HG02610 (cell line): ENCODE measurements around the gene CRMP1.

Source experiments
- ATAC-seq: cut with Tn5 transposase; IDR thresholded peaks from one replicate; pipeline ENCODE4 v1.9.1; 2021; ENCODE audit warnings: mild to moderate bottlenecking, moderate library complexity; ENCODE audit not compliant: unreplicated experiment

Gene CRMP1

GRCh38 chr4:5801696-5802095, 91.2 kb downstream of the CRMP1 start:
- no peak for ATAC-seq

- ATAC-seq = no peak
These were observed 92.4 kb downstream of the CRMP1 start for GRCh38 chr4:5800496-5800895.

- ATAC-seq = no peak
These were observed 93.5 kb downstream of the CRMP1 start for GRCh38 chr4:5799406-5799805.

- ATAC-seq = no peak
These were observed 93.9 kb downstream of the CRMP1 start for GRCh38 chr4:5798946-5799345.

GRCh38 chr4:5798462-5798861, 94.4 kb downstream of the CRMP1 start:
- no peak for ATAC-seq

- no peak for ATAC-seq
These were observed 95.0 kb downstream of the CRMP1 start for GRCh38 chr4:5797866-5798265.

GRCh38 chr4:5796976-5797375, 95.9 kb downstream of the CRMP1 start:
- ATAC-seq = no peak

- ATAC-seq = no peak
These were observed 97.3 kb downstream of the CRMP1 start for GRCh38 chr4:5795580-5795979.

GRCh38 chr4:5793514-5793913, 99.4 kb downstream of the CRMP1 start:
- no peak for ATAC-seq

- ATAC-seq = no peak
These were observed 101.2 kb downstream of the CRMP1 start for GRCh38 chr4:5791654-5792053.

GRCh38 chr4:5790546-5790857, 102.4 kb downstream of the CRMP1 start:
- ATAC-seq = no peak

GRCh38 chr4:5789141-5789540, 103.7 kb downstream of the CRMP1 start:
- no peak for ATAC-seq

- no peak for ATAC-seq
These were observed 104.7 kb downstream of the CRMP1 start for GRCh38 chr4:5788144-5788543.

GRCh38 chr4:5787311-5787710, 105.6 kb downstream of the CRMP1 start:
- no peak for ATAC-seq

- no peak for ATAC-seq
These were observed 106.8 kb downstream of the CRMP1 start for GRCh38 chr4:5785806-5786680.

GRCh38 chr4:5784960-5785611, 107.8 kb downstream of the CRMP1 start:
- ATAC-seq = no peak

- ATAC-seq = no peak
These were observed 108.9 kb downstream of the CRMP1 start for GRCh38 chr4:5784021-5784420.

GRCh38 chr4:5783486-5783885, 109.4 kb downstream of the CRMP1 start:
- ATAC-seq = no peak

GRCh38 chr4:5782829-5783476, 109.9 kb downstream of the CRMP1 start:
- no peak for ATAC-seq

GRCh38 chr4:5781691-5782090, 111.2 kb downstream of the CRMP1 start:
- ATAC-seq = no peak

- no peak for ATAC-seq
These were observed 111.9 kb downstream of the CRMP1 start for GRCh38 chr4:5780831-5781480.

GRCh38 chr4:5776510-5776909, 116.4 kb downstream of the CRMP1 start:
- ATAC-seq = no peak
